ENCODE measurements around the gene FBLN1. TPM values are rescaled to one million over a fixed set of nuclear protein-coding genes. Genes with fewer than 3 reads are reported as not detected.
A peak's percentile ranks its signal among the peaks of the same experiment; 100 is the strongest.

The FBLN1 gene
- total and polyA plus RNA-seq, 2 of the 13 experiments (the other 11 are each of a cell fraction or from before 2014, with no cell fraction given) = 37.3 to 103 TPM

- TF ChIP-seq ZNF333 (CRISPR knock-in tag; IDR thresholded peaks at IDR 0.05; ENCODE audit: borderline replicate concordance) (peak; percentile 69; the same call in 1 of the 2 replicates), ZNF709 (CRISPR knock-in tag; IDR thresholded peaks at IDR 0.05) (0 out of 2 replicates have a peak, but pooled peaks have one; percentile 25), ARNT (IDR thresholded peaks at IDR 0.05) (no peak), ZFX (CRISPR knock-in tag; IDR thresholded peaks at IDR 0.05; ENCODE audit: low read depth) (no peak), AGO1 (IDR thresholded peaks at IDR 0.05; ENCODE audit: low read depth, low read length, poor library complexity, severe bottlenecking) (no peak), PTBP1 (IDR thresholded peaks at IDR 0.05; ENCODE audit: low read depth, low read length, poor library complexity, severe bottlenecking) (no peak), PRMT3 (CRISPR knock-in tag; IDR thresholded peaks at IDR 0.05; ENCODE audit: borderline replicate concordance, low read depth) (no peak), EEA1 (CRISPR knock-in tag; IDR thresholded peaks at IDR 0.05; ENCODE audit: borderline replicate concordance) (no peak), PAF1 (CRISPR knock-in tag; IDR thresholded peaks at IDR 0.05) (no peak), CEBPB (IDR thresholded peaks at IDR 0.05; ENCODE audit: borderline replicate concordance, low read depth, low read length) (0 out of 2 replicates have a peak, but pooled peaks have one; percentile 5), RFXANK (CRISPR knock-in tag; IDR thresholded peaks at IDR 0.05) (no peak), IRF9 (CRISPR knock-in tag; IDR thresholded peaks at IDR 0.05; ENCODE audit: borderline replicate concordance) (no peak), ZNF331 (CRISPR knock-in tag; IDR thresholded peaks at IDR 0.05) (no peak), ZBTB8A (CRISPR knock-in tag; IDR thresholded peaks at IDR 0.05; ENCODE audit: borderline replicate concordance, low read depth) (no peak), RXRA (CRISPR knock-in tag; IDR thresholded peaks at IDR 0.05) (no peak; the same call in 1 of the 2 replicates), ARID2 (CRISPR knock-in tag; IDR thresholded peaks at IDR 0.05; ENCODE audit: borderline replicate concordance) (no peak), IKZF1 (IDR thresholded peaks at IDR 0.05) (no peak), PCBP1 (IDR thresholded peaks at IDR 0.05; ENCODE audit: borderline replicate concordance, low read depth, low read length) (no peak), ZNF282 (IDR thresholded peaks at IDR 0.05; ENCODE audit: partially characterized antibody) (no peak), TAF15 (IDR thresholded peaks at IDR 0.05; ENCODE audit: low read depth, low read length, poor library complexity, severe bottlenecking) (no peak), ZNF33B (CRISPR knock-in tag; IDR thresholded peaks at IDR 0.05) (no peak), ZNF672 (CRISPR knock-in tag; IDR thresholded peaks at IDR 0.05) (no peak), ZNF770 (CRISPR knock-in tag; IDR thresholded peaks at IDR 0.05) (no peak), CCAR2 (optimal IDR thresholded peaks at IDR 0.05; ENCODE audit: low read depth, low read length) (no peak), RARA (CRISPR knock-in tag; IDR thresholded peaks at IDR 0.05) (no peak), SALL2 (CRISPR knock-in tag; IDR thresholded peaks at IDR 0.05) (0 out of 2 replicates have a peak, but pooled peaks have one; percentile 23), ZNF530 (CRISPR knock-in tag; IDR thresholded peaks at IDR 0.05; ENCODE audit: low read depth) (no peak), RFX3 (CRISPR knock-in tag; IDR thresholded peaks at IDR 0.05) (no peak), JUNB (CRISPR knock-in tag; IDR thresholded peaks at IDR 0.05; ENCODE audit: borderline replicate concordance) (no peak)
Observed at GRCh38 chr22:45553351-45554039, 50.8 kb downstream of the FBLN1 start (continued).

Measured in HepG2 (cell line).